GM21737 (cell line): ENCODE data around the gene SH3GL3.

ENCODE experiments used
- ATAC-seq: cut with Tn5 transposase; IDR thresholded peaks from one replicate; pipeline ENCODE4 v1.9.1; 2021; ENCODE audit warnings: mild to moderate bottlenecking, moderate library complexity; ENCODE audit not compliant: unreplicated experiment

The SH3GL3 gene

GRCh38 chr15:83561661-83562060 is 114.5 kb downstream of the SH3GL3 start:
- no peak for ATAC-seq

- no peak for ATAC-seq
Measured at GRCh38 chr15:83565138-83565537, 118.0 kb downstream of the SH3GL3 start.

- no peak for ATAC-seq
Measured at GRCh38 chr15:83565553-83566159, 118.5 kb downstream of the SH3GL3 start.

- no peak for ATAC-seq
Measured at GRCh38 chr15:83567318-83567717, 120.2 kb downstream of the SH3GL3 start.

- ATAC-seq = no peak
Measured at GRCh38 chr15:83569341-83569740, 122.2 kb downstream of the SH3GL3 start.

- no peak for ATAC-seq
Measured at GRCh38 chr15:83570756-83571155, 123.6 kb downstream of the SH3GL3 start.

- ATAC-seq = no peak
Measured at GRCh38 chr15:83571820-83572707, 124.9 kb downstream of the SH3GL3 start.

- no peak for ATAC-seq
Measured at GRCh38 chr15:83574345-83574744, 127.2 kb downstream of the SH3GL3 start.

GRCh38 chr15:83578691-83579090 is 131.6 kb downstream of the SH3GL3 start:
- no peak for ATAC-seq

- no peak for ATAC-seq
Measured at GRCh38 chr15:83581381-83581780, 134.2 kb downstream of the SH3GL3 start.

GRCh38 chr15:83582381-83582780 is 135.2 kb downstream of the SH3GL3 start:
- ATAC-seq = no peak

GRCh38 chr15:83585601-83586335 is 138.6 kb downstream of the SH3GL3 start:
- no peak for ATAC-seq

- no peak for ATAC-seq
Measured at GRCh38 chr15:83587091-83587490, 139.9 kb downstream of the SH3GL3 start.

GRCh38 chr15:83588441-83588840 is 141.3 kb downstream of the SH3GL3 start:
- ATAC-seq = no peak

GRCh38 chr15:83592370-83593040 is 145.4 kb downstream of the SH3GL3 start:
- ATAC-seq = no peak

GRCh38 chr15:83595191-83595590 is 148.1 kb downstream of the SH3GL3 start:
- no peak for ATAC-seq

- ATAC-seq = no peak
Measured at GRCh38 chr15:83598031-83598430, 150.9 kb downstream of the SH3GL3 start.

- ATAC-seq = no peak
Measured at GRCh38 chr15:83602021-83602420, 154.9 kb downstream of the SH3GL3 start.

GRCh38 chr15:83604549-83604948 is 157.4 kb downstream of the SH3GL3 start:
- no peak for ATAC-seq

GRCh38 chr15:83605111-83605945 is 158.2 kb downstream of the SH3GL3 start:
- ATAC-seq = no peak
